ENCODE results near the gene C1orf159.
A peak's percentile ranks its signal among the peaks of the same experiment; 100 is the strongest.
"Not testable (repeated sequence)": the region's sequence is repeated elsewhere in the genome, so short reads cannot be mapped to it uniquely, and the experiment has no call there.

Gene C1orf159

GRCh38 chr1:1079408-1080121 lies 36.3 kb downstream of the C1orf159 start:
- DNase-seq = peak; percentile 18

- not testable (repeated sequence) for DNase-seq
Measured at GRCh38 chr1:1077396-1077795, 38.5 kb downstream of the C1orf159 start.

GRCh38 chr1:1075148-1075935 lies 40.5 kb downstream of the C1orf159 start:
- peak in 1 of 2 donors; percentile 0 for DNase-seq

- peak in 1 of 2 donors; percentile 0 for DNase-seq
Measured at GRCh38 chr1:1074631-1075147, 41.2 kb downstream of the C1orf159 start.

GRCh38 chr1:1073743-1074587 lies 41.9 kb downstream of the C1orf159 start, which contains the start of gene RNF223:
RNF223 (minus strand) TSS chr1:1074306; CDS start chr1:1072566, 1,740 bp downstream.
- DNase-seq = no peak

- no peak for DNase-seq
Measured at GRCh38 chr1:1072849-1073742, 42.8 kb downstream of the C1orf159 start.

- DNase-seq = no peak
Measured at GRCh38 chr1:1072299-1072848, 43.5 kb downstream of the C1orf159 start.

GRCh38 chr1:1071486-1072298 lies 44.2 kb downstream of the C1orf159 start:
- DNase-seq = no peak

- DNase-seq = peak in 1 of 2 donors; percentile 27
Measured at GRCh38 chr1:1069711-1070676, 45.9 kb downstream of the C1orf159 start.

GRCh38 chr1:1069056-1069710 lies 46.7 kb downstream of the C1orf159 start:
- peak; percentile 87 to 91 for DNase-seq

GRCh38 chr1:1068517-1069055 lies 47.3 kb downstream of the C1orf159 start:
- DNase-seq = peak; percentile 72 to 80

GRCh38 chr1:1067860-1068516 lies 47.9 kb downstream of the C1orf159 start:
- no peak for DNase-seq

GRCh38 chr1:1067284-1067859 lies 48.5 kb downstream of the C1orf159 start:
- no peak for DNase-seq

GRCh38 chr1:1066403-1067283 lies 49.2 kb downstream of the C1orf159 start:
- DNase-seq = no peak

GRCh38 chr1:1065940-1066304 lies 50.0 kb downstream of the C1orf159 start:
- not testable (repeated sequence) for DNase-seq

GRCh38 chr1:1065265-1065939 lies 50.5 kb downstream of the C1orf159 start:
- DNase-seq = no peak

Measured in CD4-positive, alpha-beta T cell treated with Interleukin-1 beta for 1 hour (primary cell).